Right ventricle myocardium inferior (tissue), 1 donor: ENCODE results near the gene RPRD2. TPM values are rescaled to one million over a fixed set of nuclear protein-coding genes. Genes with fewer than 3 reads are reported as not detected.
A peak's percentile ranks its signal among the peaks of the same experiment; 100 is the strongest.

Source experiments
- ATAC-seq: fragments of 200-7000 bp; cut with Tn5 transposase; one replicate; pipeline ENCODE4 v1.9.1; 2020; ENCODE audit warnings: mild to moderate bottlenecking, moderate library complexity
- DNase-seq: peaks from one replicate; pipeline ENCODE4 v3.0.0; 2021; ENCODE audit errors: missing footprints
- intact Hi-C: fragments of 100-400 bp; cut with DNase I; formaldehyde crosslinking; loops from one replicate; pipeline ENCODE4 v1.11.0; 2022
- total RNA-seq: library from RNA; stranded (reverse); fragmentation: NEBNext Ultra II Directional; extraction: Animal tissue kit (Norgen Biotek cat#: 25700); gene quantifications from one replicate; pipeline ENCODE4 v1.2.1, GENCODE V29; 2021
- donor health status: DM: no; HTN: yes; CAD: no; lungs with severe emphysema.

Gene RPRD2
- total RNA-seq, 1 donor from 2014 or later: 23.6 TPM

- DNase-seq (no peak), ATAC-seq (no peak)
- intact Hi-C loops: loop anchor here (10.0 kb wide), 1 partner anchor 58 kb away; the partner anchor contains the start of gene RPRD2
Observed at GRCh38 chr1:150422541-150422940, 58.6 kb downstream of the RPRD2 start.

- no peak for DNase-seq
- intact Hi-C loops: loop anchor here (10.0 kb wide), 1 partner anchor 65 kb away; the partner anchor contains the start of gene RPRD2
- ATAC-seq: no peak
Observed at GRCh38 chr1:150429805-150430204, 65.9 kb downstream of the RPRD2 start.

GRCh38 chr1:150441121-150441520, 77.2 kb downstream of the RPRD2 start:
- DNase-seq (no peak), ATAC-seq (no peak)
- intact Hi-C loops: no loop called here

- intact Hi-C loops: no loop called here
- DNase-seq (no peak), ATAC-seq (no peak)
Observed at GRCh38 chr1:150444232-150444631, 80.3 kb downstream of the RPRD2 start.

GRCh38 chr1:150456146-150456647, 92.2 kb downstream of the RPRD2 start:
- intact Hi-C loops: no loop called here
- no peak for ATAC-seq

GRCh38 chr1:150464422-150464826, 100.5 kb downstream of the RPRD2 start:
- intact Hi-C loops: loop anchor here (10.0 kb wide), 1 partner anchor 160 kb away; the partner anchor contains the start of gene ENSA
- DNase-seq (peak; percentile 72), ATAC-seq (peak; percentile 67)

More at GRCh38 chr1:150456146-150456647, 92.2 kb downstream of the RPRD2 start:
- DNase-seq: no peak

- DNase-seq (no peak), ATAC-seq (no peak)
- intact Hi-C loops: loop anchor here (10.0 kb wide), 1 partner anchor 158 kb away; the partner anchor contains the start of gene ENSA
Observed at GRCh38 chr1:150466964-150467363, 103.0 kb downstream of the RPRD2 start.

GRCh38 chr1:150469291-150469690, 105.3 kb downstream of the RPRD2 start:
- no peak for ATAC-seq
- no peak for DNase-seq
- intact Hi-C loops: loop anchor here (10.0 kb wide), 1 partner anchor 156 kb away; the partner anchor contains the start of gene ENSA

- DNase-seq (no peak), ATAC-seq (no peak)
- intact Hi-C loops: no loop called here
Observed at GRCh38 chr1:150472601-150473200, 108.8 kb downstream of the RPRD2 start.

- DNase-seq (no peak), ATAC-seq (peak; percentile 81)
- intact Hi-C loops: no loop called here
Observed at GRCh38 chr1:150473659-150474058, 109.7 kb downstream of the RPRD2 start.

- DNase-seq (no peak), ATAC-seq (no peak)
- intact Hi-C loops: no loop called here
Observed at GRCh38 chr1:150474869-150475268, 110.9 kb downstream of the RPRD2 start.

GRCh38 chr1:150476754-150477153, 112.8 kb downstream of the RPRD2 start:
- intact Hi-C loops: no loop called here
- DNase-seq (no peak), ATAC-seq (no peak)

- peak; percentile 79 for ATAC-seq
- intact Hi-C loops: no loop called here
- DNase-seq: no peak
Observed at GRCh38 chr1:150477320-150477719, 113.4 kb downstream of the RPRD2 start.

- no peak for DNase-seq
- ATAC-seq: no peak
- intact Hi-C loops: no loop called here
Observed at GRCh38 chr1:150477733-150478132, 113.8 kb downstream of the RPRD2 start.

- no peak for DNase-seq
- no peak for ATAC-seq
- intact Hi-C loops: no loop called here
Observed at GRCh38 chr1:150479370-150479769, 115.4 kb downstream of the RPRD2 start.

- intact Hi-C loops: no loop called here
- ATAC-seq (no peak), DNase-seq (no peak)
Observed at GRCh38 chr1:150479927-150480352, 116.0 kb downstream of the RPRD2 start.

- intact Hi-C loops: no loop called here
- ATAC-seq (no peak), DNase-seq (no peak)
Observed at GRCh38 chr1:150484431-150484830, 120.5 kb downstream of the RPRD2 start.

- intact Hi-C loops: no loop called here
- ATAC-seq: no peak
- no peak for DNase-seq
Observed at GRCh38 chr1:150484861-150485260, 120.9 kb downstream of the RPRD2 start.

- DNase-seq: peak; percentile 92
- peak; percentile 100 for ATAC-seq
- intact Hi-C loops: loop anchor here (2.0 kb wide), 1 partner anchor 46 kb away; no protein-coding TSS in a partner anchor
Observed at GRCh38 chr1:150486966-150487762, 123.2 kb downstream of the RPRD2 start, which contains the start of gene TARS2. TSS of gene TARS2 (plus strand) at chr1:150487419. CDS start at chr1:150487451, 32 bp downstream.

- intact Hi-C loops: loop anchor here (2.0 kb wide), 1 partner anchor 45 kb away; no protein-coding TSS in a partner anchor
- ATAC-seq (no peak), DNase-seq (no peak)
Observed at GRCh38 chr1:150487763-150488115, 123.8 kb downstream of the RPRD2 start.
